Stomach (tissue), 9 donors: ENCODE data around the gene THSD4. TPM values are rescaled to one million over a fixed set of nuclear protein-coding genes. Genes with fewer than 3 reads are reported as not detected.
A peak's percentile ranks its signal among the peaks of the same experiment; 100 is the strongest.
"Not testable (repeated sequence)": the region's sequence is repeated elsewhere in the genome, so short reads cannot be mapped to it uniquely, and the experiment has no call there.

Experiments used
- DNase-seq, 2 donors: peaks; one replicate each; pipeline versions ENCODE4 v3.0.0 to v3.0.0-alpha.2; 2013 to 2019
- H3K27ac ChIP-seq, 5 donors: fragments of 200-600 bp in 4 of 5; sonication (generic) in 4 of 5; one replicate each; pipeline ENCODE4 v1.5.1; 2013 to 2019; ENCODE audit warnings: mild to moderate bottlenecking in 1 of 5, moderate library complexity in 1 of 5
- H3K27me3 ChIP-seq, 3 donors: fragments of 200-600 bp; sonication (generic); one replicate each; pipeline ENCODE4 v1.5.1; 2017 to 2019; ENCODE audit warnings: mixed run types in 1 of 3
- H3K36me3 ChIP-seq, 4 donors: fragments of 200-600 bp; sonication (generic); 1 replicate in 3 of 4; 2 replicates in 1 of 4; pipeline ENCODE4 v1.5.1; 2016 to 2019
- H3K4me1 ChIP-seq, 4 donors: fragments of 200-600 bp; sonication (generic); one replicate each; pipeline ENCODE4 v1.5.1; 2016 to 2019
- H3K4me3 ChIP-seq, 4 donors: fragments of 200-600 bp; sonication (generic) in 3 of 4; one replicate each; pipeline ENCODE4 v1.5.1; 2016 to 2019; ENCODE audit warnings: mild to moderate bottlenecking in 1 of 4
- H3K9me3 ChIP-seq, 4 donors: fragments of 200-600 bp; sonication (generic); one replicate each; pipeline ENCODE4 v1.5.1; 2016 to 2019
- CTCF ChIP-seq, 7 experiments: fragments of 450-650 bp in 4 of 7; fragments of 200-600 bp in 3 of 7; sonication (generic) in 3 of 7; IDR thresholded peaks; one replicate each; pipeline ENCODE4 v1.5.1; 2016 to 2019; ENCODE audit warnings: antibody characterized with exemption in 7 of 7, control low read depth in 2 of 7, mild to moderate bottlenecking in 1 of 7
- EP300 ChIP-seq: sonication (generic); formaldehyde crosslinking; IDR thresholded peaks from one replicate; pipeline ENCODE4 v1.6.1; 2017; ENCODE audit warnings: antibody characterized with exemption
- POLR2A ChIP-seq, 4 donors: fragments of 450-650 bp; IDR thresholded peaks; one replicate each; pipeline ENCODE4 v1.6.1; 2016; ENCODE audit warnings: antibody characterized with exemption in 4 of 4, control low read depth in 2 of 4, mild to moderate bottlenecking in 1 of 4, moderate library complexity in 1 of 4
- POLR2AphosphoS5 ChIP-seq, 3 donors: sonication (generic); formaldehyde crosslinking; IDR thresholded peaks; one replicate each; pipeline ENCODE4 v1.6.1; 2016; ENCODE audit warnings: antibody characterized with exemption in 3 of 3
- WGBS, 5 donors: extraction: QIAGEN DNeasy Blood & Tissue Kit in 3 of 5; methylation state at CpG; one replicate each; pipeline versions ENCODE4 v1.1.5 to v1.1.7; 2013 to 2018; 5-methylcytosine and 5-hydroxymethylcytosine counted together
- intact Hi-C: fragments of 100-400 bp; cut with DNase I; formaldehyde crosslinking; loops from one replicate; pipeline ENCODE4 v1.15.1; 2023; ENCODE audit warnings: low total_unique reads
- polyA plus RNA-seq, 3 donors: library from polyadenylated mRNA; stranded (reverse); fragments of 200-250 nt; gene quantifications; one replicate each; pipeline ENCODE4 v1.2.3, GENCODE V29; 2013
- total RNA-seq, 5 donors: library from RNA; depleted of rRNA; stranded (reverse); fragments of >200 nt; gene quantifications; one replicate each; pipeline versions ENCODE4 v1.1.0 to v1.2.3, GENCODE V29; 2014 to 2016
- donor health status: healthy with polysubstance abuse.
- donor health status: Bipolar disorder and iron deficiency.
- donor health status: healthy.

Gene THSD4
- total and polyA plus RNA-seq, 8 donors: 1.8 to 79.4 (median 22.0) TPM

DNA sequence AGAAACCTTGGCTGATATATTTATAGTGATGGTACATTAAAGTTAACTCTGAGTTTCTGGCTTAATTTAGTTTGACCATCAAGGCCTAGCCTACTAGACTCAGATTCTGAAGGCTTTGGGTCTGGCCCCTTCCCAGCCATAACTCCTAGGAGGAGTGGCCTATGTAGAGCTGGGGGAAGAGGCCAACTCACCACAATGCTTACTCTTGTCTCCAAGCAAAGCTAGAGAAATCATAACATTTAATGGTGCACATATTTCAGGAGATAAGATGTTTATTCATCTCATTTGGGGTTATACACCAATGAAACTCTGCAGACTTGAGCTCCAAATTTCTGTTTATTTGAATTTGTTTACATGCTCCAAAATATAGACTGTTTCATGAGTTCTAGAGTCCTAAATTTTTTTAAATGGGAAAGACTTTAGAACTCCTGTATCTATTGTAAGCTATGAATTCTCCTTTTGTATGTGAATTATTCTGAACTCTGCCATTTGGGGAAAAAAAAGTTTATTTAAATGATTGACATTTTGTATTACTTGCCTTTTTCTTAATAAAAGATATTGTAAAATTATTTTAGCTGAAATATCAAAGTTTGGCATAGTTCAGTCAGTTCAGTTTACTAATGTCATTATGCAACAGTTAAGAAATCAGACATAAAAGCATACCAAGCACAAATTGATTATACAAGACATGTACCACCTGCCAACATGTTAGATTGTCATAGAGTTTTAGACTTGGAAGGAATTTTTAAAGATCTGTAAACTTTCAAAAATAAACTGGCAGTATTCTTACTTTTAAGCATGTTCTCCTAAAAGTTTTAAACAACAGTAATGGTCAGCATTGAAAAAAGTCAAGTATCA lies 551.7 kb downstream of the THSD4 start:
- TF ChIP-seq EP300: no peak
- no peak for TF ChIP-seq POLR2AphosphoS5 (IDR thresholded peaks at IDR 0.05)
- no peak for TF ChIP-seq CTCF (IDR thresholded peaks at IDR 0.05)
- no peak for TF ChIP-seq POLR2A (IDR thresholded peaks at IDR 0.05)
- Histone ChIP-seq H3K4me1 (peaks cover 0 to 22% (median 13%) of the 10 kb centered on the region in 4 donors), H3K36me3 (no peaks in the 10 kb centered on the region), H3K27ac (no peak overlapping the region), H3K27me3 (no peaks in the 10 kb centered on the region), H3K9me3 (no peaks in the 10 kb centered on the region), H3K4me3 (no peak overlapping the region)
- intact Hi-C loops: no loop called here
- no peak for DNase-seq

GRCh38 chr15:71669688-71670087 lies 554.4 kb downstream of the THSD4 start:
- H3K27me3 ChIP-seq: no peaks in the 10 kb centered on the region
- H3K9me3 ChIP-seq: no peaks in the 10 kb centered on the region
- DNase-seq: no peak
- no peak overlapping the region for H3K27ac ChIP-seq
- intact Hi-C loops: no loop called here
- no peak overlapping the region for H3K4me3 ChIP-seq
- WGBS, 5 donors: 23 to 46% (median 40%) methylated on average over 4 of the region's 4 CpGs
- TF ChIP-seq CTCF (IDR thresholded peaks at IDR 0.05) (no peak), EP300 (no peak), POLR2AphosphoS5 (IDR thresholded peaks at IDR 0.05) (no peak), POLR2A (IDR thresholded peaks at IDR 0.05) (no peak)
- no peaks in the 10 kb centered on the region for H3K36me3 ChIP-seq
- H3K4me1 ChIP-seq: peaks cover 0 to 16% (median 7%) of the 10 kb centered on the region in 4 donors

DNA sequence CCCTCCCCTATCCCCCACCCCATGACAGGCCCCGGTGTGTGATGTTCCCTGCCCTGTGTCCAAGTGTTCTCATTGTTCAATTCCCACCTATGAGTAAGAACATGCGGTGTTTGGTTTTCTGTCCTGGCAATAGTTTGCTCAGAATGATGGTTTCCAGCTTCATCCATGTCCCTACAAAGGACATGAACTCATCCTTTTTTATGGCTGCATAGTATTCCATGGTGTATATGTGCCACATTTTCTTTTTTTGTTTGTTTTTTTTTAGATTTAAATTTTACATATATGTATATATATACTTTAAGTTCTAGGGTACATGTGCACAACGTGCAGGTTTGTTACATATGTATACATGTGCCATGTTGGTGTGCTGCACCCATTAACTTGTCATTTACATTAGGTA lies 555.0 kb downstream of the THSD4 start:
- intact Hi-C loops, H3K4me3 ChIP-seq, H3K27me3 ChIP-seq, H3K36me3 ChIP-seq, H3K9me3 ChIP-seq, DNase-seq, H3K27ac ChIP-seq: not testable (repeated sequence)
- 81 to 96% (median 95%) methylated on average over 3 of the region's 3 CpGs for WGBS, 5 donors
- peaks cover 0 to 16% (median 7%) of the 10 kb centered on the region in 4 donors for H3K4me1 ChIP-seq

GRCh38 chr15:71674354-71674753 lies 559.1 kb downstream of the THSD4 start:
- no peak for TF ChIP-seq EP300
- no peak for TF ChIP-seq POLR2AphosphoS5 (IDR thresholded peaks at IDR 0.05)
- TF ChIP-seq CTCF (IDR thresholded peaks at IDR 0.05): no peak
- TF ChIP-seq POLR2A (IDR thresholded peaks at IDR 0.05): no peak
- Histone ChIP-seq H3K27me3 (no peaks in the 10 kb centered on the region), H3K4me3 (no peak overlapping the region), H3K27ac (no peak overlapping the region), H3K36me3 (no peaks in the 10 kb centered on the region), H3K4me1 (peaks cover 19 to 37% (median 29%) of the 10 kb centered on the region in 4 donors), H3K9me3 (no peaks in the 10 kb centered on the region)
- WGBS, 5 donors: 88 to 100% (median 93%) methylated on average over 2 of the region's 2 CpGs
- intact Hi-C loops: no loop called here
- DNase-seq: no peak

- intact Hi-C loops: no loop called here
These were observed 562.1 kb downstream of the THSD4 start for GRCh38 chr15:71677352-71677751.

More at GRCh38 chr15:71677352-71677751, 562.1 kb downstream of the THSD4 start:
- H3K4me1 ChIP-seq: peaks cover 20 to 53% (median 43%) of the 10 kb centered on the region in 4 donors
- H3K4me3 ChIP-seq: no peak overlapping the region
- no peak for DNase-seq
- H3K9me3 ChIP-seq: no peaks in the 10 kb centered on the region
- TF ChIP-seq POLR2A (IDR thresholded peaks at IDR 0.05) (no peak), CTCF (IDR thresholded peaks at IDR 0.05) (no peak), POLR2AphosphoS5 (IDR thresholded peaks at IDR 0.05) (no peak), EP300 (no peak)
- 21 to 50% (median 38%) methylated on average over 2 of the region's 2 CpGs for WGBS, 5 donors
- H3K27ac ChIP-seq: peak overlapping the region; percentile 65 to 81 (median 72)
- H3K27me3 ChIP-seq: no peaks in the 10 kb centered on the region
- no peaks in the 10 kb centered on the region for H3K36me3 ChIP-seq
